OCI-LY3 (cell line): ENCODE results near the gene MUC21.

ENCODE experiments used
- CTCF ChIP-seq: fragments of 200-600, 300-600 bp; sonication (generic); IDR thresholded peaks from 2 replicates; pipeline ENCODE4 v1.5.1; 2014; ENCODE audit warnings: antibody characterized with exemption, low read length, low read depth
- EZH2phosphoT487 ChIP-seq: fragments of 200-600 bp; shearing (Covaris generic); IDR thresholded peaks from 2 replicates; pipeline ENCODE4 v1.6.1; 2018; ENCODE audit warnings: antibody characterized with exemption, mixed run types, low read depth

GRCh38 chr6:30963641-30964040 is 19.9 kb upstream of the MUC21 start:
- TF ChIP-seq CTCF (no peak), EZH2phosphoT487 (no peak)
